C1 segment of cervical spinal cord (tissue), 14 donors: ENCODE data around the gene S100A6.
A peak's percentile ranks its signal among the peaks of the same experiment; 100 is the strongest.
"Not testable (repeated sequence)": the region's sequence is repeated elsewhere in the genome, so short reads cannot be mapped to it uniquely, and the experiment has no call there.

Source experiments
- DNase-seq, 14 donors: peaks; one replicate each; lab custom pipeline; 2025; lab: John Stamatoyannopoulos, UW

Gene S100A6

GRCh38 chr1:153531638-153532037, 4.2 kb downstream of the S100A6 start:
- no peak for DNase-seq

GRCh38 chr1:153527683-153528040, 8.1 kb downstream of the S100A6 start:
- peak in 1 of 14 donors; percentile 18 for DNase-seq

- DNase-seq = no peak
Measured at GRCh38 chr1:153527023-153527682, 8.6 kb downstream of the S100A6 start.

- peak in 1 of 14 donors; percentile 48 for DNase-seq
Measured at GRCh38 chr1:153526132-153526543, 9.7 kb downstream of the S100A6 start.

GRCh38 chr1:153525088-153525728, 10.6 kb downstream of the S100A6 start:
- DNase-seq = peak in 1 of 14 donors; percentile 88

- DNase-seq = not testable (repeated sequence)
Measured at GRCh38 chr1:153522353-153523048, 13.3 kb downstream of the S100A6 start.

- not testable (repeated sequence) for DNase-seq
Measured at GRCh38 chr1:153521808-153522207, 14.0 kb downstream of the S100A6 start.

GRCh38 chr1:153520818-153521476, 14.8 kb downstream of the S100A6 start:
- no peak for DNase-seq

- DNase-seq = not testable (repeated sequence)
Measured at GRCh38 chr1:153520137-153520691, 15.6 kb downstream of the S100A6 start.

GRCh38 chr1:153519242-153519641, 16.5 kb downstream of the S100A6 start:
- no peak for DNase-seq

GRCh38 chr1:153515504-153516394, 20.0 kb downstream of the S100A6 start:
- DNase-seq = no peak

- no peak for DNase-seq
Measured at GRCh38 chr1:153513666-153514065, 22.1 kb downstream of the S100A6 start.

- no peak for DNase-seq
Measured at GRCh38 chr1:153513023-153513422, 22.8 kb downstream of the S100A6 start.

GRCh38 chr1:153510984-153511410, 24.8 kb downstream of the S100A6 start:
- peak in 11 of 14 donors; percentile 12 to 64 (median 46) for DNase-seq

GRCh38 chr1:153509729-153510354, 25.9 kb downstream of the S100A6 start:
- DNase-seq = peak in 2 of 14 donors; percentile 9 to 10

- DNase-seq = no peak
Measured at GRCh38 chr1:153509036-153509435, 26.8 kb downstream of the S100A6 start.

GRCh38 chr1:153507926-153508583, 27.7 kb downstream of the S100A6 start:
- no peak for DNase-seq

GRCh38 chr1:153506831-153507413, 28.9 kb downstream of the S100A6 start:
- peak in 7 of 14 donors; percentile 10 to 78 (median 21) for DNase-seq

- no peak for DNase-seq
Measured at GRCh38 chr1:153506386-153506785, 29.4 kb downstream of the S100A6 start.
